HG02981 (cell line): ENCODE data around the gene RAB40B.

ENCODE experiments used
- ATAC-seq: cut with Tn5 transposase; IDR thresholded peaks from one replicate; pipeline ENCODE4 v1.9.1; 2021; ENCODE audit warnings: mild to moderate bottlenecking, moderate library complexity; ENCODE audit not compliant: unreplicated experiment

The RAB40B gene

GRCh38 chr17:82692268-82692667 lies 6.2 kb downstream of the RAB40B start:
- ATAC-seq, result no peak

GRCh38 chr17:82691714-82692113 lies 6.8 kb downstream of the RAB40B start:
- no peak for ATAC-seq

- no peak for ATAC-seq
Observed at GRCh38 chr17:82690786-82691489, 7.6 kb downstream of the RAB40B start.

GRCh38 chr17:82689077-82689476 lies 9.4 kb downstream of the RAB40B start:
- ATAC-seq, result no peak

GRCh38 chr17:82687871-82688270 lies 10.6 kb downstream of the RAB40B start:
- ATAC-seq, result no peak

GRCh38 chr17:82687375-82687861 lies 11.1 kb downstream of the RAB40B start:
- no peak for ATAC-seq

GRCh38 chr17:82686366-82687324 lies 11.9 kb downstream of the RAB40B start:
- ATAC-seq, result no peak

GRCh38 chr17:82685291-82685690 lies 13.2 kb downstream of the RAB40B start:
- no peak for ATAC-seq

GRCh38 chr17:82684228-82684841 lies 14.2 kb downstream of the RAB40B start:
- ATAC-seq, result no peak

GRCh38 chr17:82683534-82683933 lies 15.0 kb downstream of the RAB40B start:
- ATAC-seq, result no peak

- ATAC-seq, result no peak
Observed at GRCh38 chr17:82681547-82681946, 17.0 kb downstream of the RAB40B start.

- ATAC-seq, result no peak
Observed at GRCh38 chr17:82679586-82680465, 18.7 kb downstream of the RAB40B start.

- ATAC-seq, result no peak
Observed at GRCh38 chr17:82678265-82678891, 20.1 kb downstream of the RAB40B start.

GRCh38 chr17:82677353-82677925 lies 21.1 kb downstream of the RAB40B start:
- ATAC-seq, result no peak

GRCh38 chr17:82675476-82676245 lies 22.8 kb downstream of the RAB40B start:
- no peak for ATAC-seq

- ATAC-seq, result no peak
Observed at GRCh38 chr17:82674656-82675475, 23.6 kb downstream of the RAB40B start.

GRCh38 chr17:82670661-82671450 lies 27.6 kb downstream of the RAB40B start:
- no peak for ATAC-seq
